Panc1 (cell line): ENCODE data around the gene RABGAP1L. TPM values are rescaled to one million over a fixed set of nuclear protein-coding genes. Genes with fewer than 3 reads are reported as not detected.

ENCODE experiments used
- ATAC-seq: fragments of 200-7000 bp; cut with Tn5 transposase; 2 replicates; pipeline ENCODE4 v1.9.1; 2020; ENCODE audit warnings: mild to moderate bottlenecking, moderate library complexity
- BruUV-seq: library from RNA; stranded (reverse); fragments of 400-500 nt; replicated peaks from 2 replicates; lab custom pipeline; 2021; lab: Mats Ljungman, UMichigan
- CTCF ChIA-PET: fragments of 300-600 bp; sonication (Branson Sonifier 250); formaldehyde crosslinking; loops from one replicate; lab custom pipeline; 2022; ENCODE audit warnings: antibody characterized with exemption; lab: Charles Lee
- POLR2A ChIA-PET: fragments of 300-600 bp; sonication (Branson Sonifier 250); formaldehyde crosslinking; loops from one replicate; lab custom pipeline; 2022; ENCODE audit warnings: antibody characterized with exemption; lab: Charles Lee
- DNase-seq: peaks from one replicate; pipeline ENCODE4 v3.0.0-alpha.2; 2010; ENCODE audit warnings: low read depth, low spot score
- H3K27ac ChIP-seq: 2 replicates; pipeline ENCODE4 v1.5.1; 2011; ENCODE audit warnings: mild to moderate bottlenecking, low read length, inconsistent platforms
- H3K27me3 ChIP-seq: fragments of 200-500 bp; sonication (Bioruptor generic); 2 replicates; pipeline ENCODE4 v1.6.0; 2014; ENCODE audit warnings: low read length, inconsistent platforms; ENCODE audit not compliant: control insufficient read depth, insufficient read depth
- H3K36me3 ChIP-seq: fragments of 200-500 bp; sonication (Bioruptor generic); 2 replicates; pipeline ENCODE4 v1.5.1; 2014; ENCODE audit warnings: inconsistent platforms, mild to moderate bottlenecking, low read length, moderate library complexity; ENCODE audit not compliant: control insufficient read depth, insufficient read depth
- H3K4me1 ChIP-seq: 2 replicates; pipeline ENCODE4 v1.5.1; 2011; ENCODE audit warnings: inconsistent platforms, mild to moderate bottlenecking, low read length, moderate library complexity; ENCODE audit not compliant: control insufficient read depth, insufficient read depth
- H3K4me3 ChIP-seq, 2 experiments: 2 replicates each; pipeline ENCODE4 v1.5.1; 2011 to 2012; ENCODE audit warnings: low read depth in 2 of 2, low read length in 2 of 2, mild to moderate bottlenecking in 2 of 2, inconsistent platforms in 1 of 2, moderate library complexity in 1 of 2
- H3K9me3 ChIP-seq: fragments of 200-500 bp; sonication (Bioruptor generic); 2 replicates; pipeline ENCODE4 v1.5.1; 2014; ENCODE audit warnings: low read depth, mild to moderate bottlenecking, inconsistent platforms, low read length, moderate library complexity; ENCODE audit not compliant: control insufficient read depth, insufficient read depth
- POLR2AphosphoS5 ChIP-seq: IDR thresholded peaks from 2 replicates; pipeline ENCODE4 v1.6.1; 2012; ENCODE audit warnings: mild to moderate bottlenecking, low read depth, low read length, moderate library complexity
- SIN3A ChIP-seq: IDR thresholded peaks from 2 replicates; pipeline ENCODE4 v1.6.1; 2012; ENCODE audit warnings: low read depth, mild to moderate bottlenecking, low read length, moderate library complexity, borderline replicate concordance; ENCODE audit not compliant: insufficient read depth
- TCF7L2 ChIP-seq: IDR thresholded peaks from 2 replicates; pipeline ENCODE4 v1.6.1; 2011; ENCODE audit warnings: mild to moderate bottlenecking, low read depth, low read length, inconsistent platforms
- in situ Hi-C: cut with HindIII; loops from 2 replicates; pipeline ENCODE4 v1.10.0; 2016; ENCODE audit warnings: low sequenced_read_pairs, low pct_unique_long_range_greater_than_20kb
- intact Hi-C: fragments of 100-400 bp; cut with micrococcal nuclease; formaldehyde crosslinking; loops from one replicate; pipeline ENCODE4 v1.10.0; 2022; ENCODE audit not compliant: unreplicated experiment
- total RNA-seq: library from RNA; stranded (reverse); gene quantifications from one replicate; pipeline ENCODE4 v1.2.1, GENCODE V29; 2021; ENCODE audit not compliant: unreplicated experiment
- TF ChIP-seq, protein P1 (sequence below), 2 experiments: IDR thresholded peaks; 2 replicates each; pipeline ENCODE4 v1.6.1; 2011 to 2012; ENCODE audit warnings: low read depth in 2 of 2, control low read depth in 1 of 2, low read length in 1 of 2, mild to moderate bottlenecking in 1 of 2, moderate library complexity in 1 of 2; ENCODE audit not compliant: insufficient read depth in 1 of 2
- TF ChIP-seq, protein P2 (sequence below): fragments of 450-650 bp; IDR thresholded peaks from 2 replicates; pipeline ENCODE4 v1.5.1; 2017; ENCODE audit warnings: mild to moderate bottlenecking

Gene RABGAP1L
- total RNA-seq, 1 experiment from 2014 or later: 37.0 TPM

DNA sequence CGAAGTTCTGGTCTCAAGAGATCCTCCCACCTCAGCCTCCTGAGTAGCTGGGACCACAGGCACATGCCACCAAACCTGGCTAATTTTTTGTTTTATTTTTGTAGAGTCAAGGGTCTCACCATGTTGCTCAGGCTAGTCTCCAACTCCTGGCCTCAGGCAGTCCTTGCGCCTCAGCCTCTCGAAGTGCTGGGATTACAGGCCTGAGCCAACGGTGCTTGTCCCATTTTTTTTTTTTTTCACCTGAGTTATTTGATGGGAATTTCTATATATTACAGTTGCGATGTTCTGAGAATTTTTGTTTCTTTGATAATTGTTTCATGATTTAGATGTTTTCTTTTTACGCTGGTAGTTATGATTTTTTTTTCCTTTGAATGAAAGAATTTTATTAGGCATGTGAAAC lies 2.5 kb downstream of the RABGAP1L start:
- intact Hi-C loops: no loop called here
- ChIA-PET CTCF (no interaction called here), POLR2A (interaction anchor here (0.7 kb wide), 1 partner anchor 514 kb away, joined by 15 read pairs; no protein-coding TSS in a partner anchor)
- Histone ChIP-seq H3K4me1 (peaks cover 21% of the 10 kb centered on the region; the same call in 1 of the 2 replicates), H3K9me3 (no peaks in the 10 kb centered on the region), H3K27ac (no peak overlapping the region), H3K27me3 (no peaks in the 10 kb centered on the region), H3K36me3 (no peaks in the 10 kb centered on the region), H3K4me3 (no peak overlapping the region)
- DNase-seq: no peak
- no TSS peak for BruUV-seq
- in situ Hi-C loops: no loop called here
- TF ChIP-seq, protein P1, sequence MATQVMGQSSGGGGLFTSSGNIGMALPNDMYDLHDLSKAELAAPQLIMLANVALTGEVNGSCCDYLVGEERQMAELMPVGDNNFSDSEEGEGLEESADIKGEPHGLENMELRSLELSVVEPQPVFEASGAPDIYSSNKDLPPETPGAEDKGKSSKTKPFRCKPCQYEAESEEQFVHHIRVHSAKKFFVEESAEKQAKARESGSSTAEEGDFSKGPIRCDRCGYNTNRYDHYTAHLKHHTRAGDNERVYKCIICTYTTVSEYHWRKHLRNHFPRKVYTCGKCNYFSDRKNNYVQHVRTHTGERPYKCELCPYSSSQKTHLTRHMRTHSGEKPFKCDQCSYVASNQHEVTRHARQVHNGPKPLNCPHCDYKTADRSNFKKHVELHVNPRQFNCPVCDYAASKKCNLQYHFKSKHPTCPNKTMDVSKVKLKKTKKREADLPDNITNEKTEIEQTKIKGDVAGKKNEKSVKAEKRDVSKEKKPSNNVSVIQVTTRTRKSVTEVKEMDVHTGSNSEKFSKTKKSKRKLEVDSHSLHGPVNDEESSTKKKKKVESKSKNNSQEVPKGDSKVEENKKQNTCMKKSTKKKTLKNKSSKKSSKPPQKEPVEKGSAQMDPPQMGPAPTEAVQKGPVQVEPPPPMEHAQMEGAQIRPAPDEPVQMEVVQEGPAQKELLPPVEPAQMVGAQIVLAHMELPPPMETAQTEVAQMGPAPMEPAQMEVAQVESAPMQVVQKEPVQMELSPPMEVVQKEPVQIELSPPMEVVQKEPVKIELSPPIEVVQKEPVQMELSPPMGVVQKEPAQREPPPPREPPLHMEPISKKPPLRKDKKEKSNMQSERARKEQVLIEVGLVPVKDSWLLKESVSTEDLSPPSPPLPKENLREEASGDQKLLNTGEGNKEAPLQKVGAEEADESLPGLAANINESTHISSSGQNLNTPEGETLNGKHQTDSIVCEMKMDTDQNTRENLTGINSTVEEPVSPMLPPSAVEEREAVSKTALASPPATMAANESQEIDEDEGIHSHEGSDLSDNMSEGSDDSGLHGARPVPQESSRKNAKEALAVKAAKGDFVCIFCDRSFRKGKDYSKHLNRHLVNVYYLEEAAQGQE (IDR thresholded peaks at IDR 0.05; ENCODE audit: insufficient read depth in 1 of 2, low read depth in 2 of 2, low read length in 1 of 2): no peak
- no peak for TF ChIP-seq TCF7L2
- TF ChIP-seq POLR2AphosphoS5: no peak
- TF ChIP-seq, protein P2, sequence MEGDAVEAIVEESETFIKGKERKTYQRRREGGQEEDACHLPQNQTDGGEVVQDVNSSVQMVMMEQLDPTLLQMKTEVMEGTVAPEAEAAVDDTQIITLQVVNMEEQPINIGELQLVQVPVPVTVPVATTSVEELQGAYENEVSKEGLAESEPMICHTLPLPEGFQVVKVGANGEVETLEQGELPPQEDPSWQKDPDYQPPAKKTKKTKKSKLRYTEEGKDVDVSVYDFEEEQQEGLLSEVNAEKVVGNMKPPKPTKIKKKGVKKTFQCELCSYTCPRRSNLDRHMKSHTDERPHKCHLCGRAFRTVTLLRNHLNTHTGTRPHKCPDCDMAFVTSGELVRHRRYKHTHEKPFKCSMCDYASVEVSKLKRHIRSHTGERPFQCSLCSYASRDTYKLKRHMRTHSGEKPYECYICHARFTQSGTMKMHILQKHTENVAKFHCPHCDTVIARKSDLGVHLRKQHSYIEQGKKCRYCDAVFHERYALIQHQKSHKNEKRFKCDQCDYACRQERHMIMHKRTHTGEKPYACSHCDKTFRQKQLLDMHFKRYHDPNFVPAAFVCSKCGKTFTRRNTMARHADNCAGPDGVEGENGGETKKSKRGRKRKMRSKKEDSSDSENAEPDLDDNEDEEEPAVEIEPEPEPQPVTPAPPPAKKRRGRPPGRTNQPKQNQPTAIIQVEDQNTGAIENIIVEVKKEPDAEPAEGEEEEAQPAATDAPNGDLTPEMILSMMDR: no peak
- TF ChIP-seq SIN3A: no peak
- no peak for ATAC-seq

DNA sequence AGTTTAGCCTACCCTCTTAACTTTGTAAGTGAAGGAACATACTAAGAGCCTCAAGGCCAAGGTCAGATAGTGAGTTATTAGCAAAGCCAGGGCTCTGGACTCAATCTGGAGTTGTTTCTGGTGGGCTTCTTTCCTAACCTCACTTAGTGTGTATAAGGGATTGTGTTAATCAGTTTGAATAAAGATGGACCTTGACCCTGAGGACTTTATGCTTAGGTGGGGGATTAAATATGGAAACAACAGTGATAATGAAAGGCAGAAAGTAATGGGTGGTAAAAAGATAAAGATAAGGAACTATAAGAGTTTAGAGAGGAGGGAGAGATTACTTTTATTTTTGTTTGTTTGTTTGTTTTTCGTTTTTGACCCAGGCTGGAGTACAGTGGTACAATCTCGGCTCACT lies 5.5 kb downstream of the RABGAP1L start:
- no peaks in the 10 kb centered on the region for H3K27me3 ChIP-seq
- no peak for ATAC-seq
- no peaks in the 10 kb centered on the region for H3K36me3 ChIP-seq
- in situ Hi-C loops: no loop called here
- H3K9me3 ChIP-seq: no peaks in the 10 kb centered on the region
- DNase-seq: no peak
- POLR2A ChIA-PET: interaction anchor here (0.7 kb wide), 1 partner anchor 198 kb away, joined by 4 read pairs; no protein-coding TSS in a partner anchor
- no peak overlapping the region for H3K27ac ChIP-seq
- intact Hi-C loops: no loop called here
- TF ChIP-seq, protein P1 (IDR thresholded peaks at IDR 0.05; ENCODE audit: insufficient read depth in 1 of 2, low read depth in 2 of 2, low read length in 1 of 2): no peak
- TF ChIP-seq POLR2AphosphoS5 (no peak), TCF7L2 (no peak), SIN3A (no peak)
- TF ChIP-seq, protein P2: no peak
- H3K4me3 ChIP-seq: no peak overlapping the region
- CTCF ChIA-PET: no interaction called here
- H3K4me1 ChIP-seq: peaks cover 18% of the 10 kb centered on the region; the same call in 1 of the 2 replicates
- no TSS peak for BruUV-seq
